ENCODE measurements around the gene LENG8. TPM values are rescaled to one million over a fixed set of nuclear protein-coding genes. Genes with fewer than 3 reads are reported as not detected.
"Not testable (repeated sequence)": the region's sequence is repeated elsewhere in the genome, so short reads cannot be mapped to it uniquely, and the experiment has no call there.

LENG8 gene
- total and polyA plus RNA-seq, 4 donors, result 6.9 to 46.7 (median 18.7) TPM

GRCh38 chr19:54507824-54508223 lies 58.8 kb downstream of the LENG8 start:
- H3K4me3 ChIP-seq (ENCODE audit: low read depth in 1 of 3, low read length in 3 of 3), result no peak overlapping the region
- H3K9me3 ChIP-seq (ENCODE audit: control insufficient read depth in 4 of 4, low read length in 3 of 4), result no peaks in the 10 kb centered on the region
- no peak overlapping the region for H3K9ac ChIP-seq (ENCODE audit: low read depth in 1 of 2, low read length in 2 of 2)
- WGBS, result 65% methylated on average over 12 of the region's 12 CpGs
- no peak for DNase-seq (ENCODE audit: low spot score)
- TF ChIP-seq NR2F2 (IDR thresholded peaks at IDR 0.05), result no peak
- no peak for TF ChIP-seq HNF4A (conservative IDR thresholded peaks at IDR 0.05)
- TF ChIP-seq RAD21 (IDR thresholded peaks at IDR 0.05), result no peak
- TF ChIP-seq TAF1 (conservative IDR thresholded peaks at IDR 0.05), result no peak
- TF ChIP-seq SP1 (IDR thresholded peaks at IDR 0.05), result no peak
- TF ChIP-seq YY1 (IDR thresholded peaks at IDR 0.05), result no peak
- no peak for TF ChIP-seq JUND (IDR thresholded peaks at IDR 0.05)
- TF ChIP-seq EGR1 (IDR thresholded peaks at IDR 0.05; ENCODE audit: low read depth in 2 of 2), result no peak
- no peak for TF ChIP-seq GABPA (IDR thresholded peaks at IDR 0.05 in 1 of 2, conservative IDR thresholded peaks at IDR 0.05 in 1 of 2)
- TF ChIP-seq FOXA2 (IDR thresholded peaks at IDR 0.05), result no peak
- no peak for TF ChIP-seq MAX (IDR thresholded peaks at IDR 0.05)
- TF ChIP-seq ATF3 (IDR thresholded peaks at IDR 0.05), result no peak
- no peaks in the 10 kb centered on the region for H3K27me3 ChIP-seq (ENCODE audit: control insufficient read depth in 4 of 4, insufficient read depth in 4 of 4, low read length in 3 of 4)
- H3K36me3 ChIP-seq (ENCODE audit: control insufficient read depth in 4 of 4, insufficient read depth in 3 of 4, low read depth in 1 of 4, low read length in 3 of 4), result no peaks in the 10 kb centered on the region
- H3K27ac ChIP-seq (ENCODE audit: low read depth in 1 of 2, low read length in 2 of 2), result no peak overlapping the region
- H3K4me1 ChIP-seq (ENCODE audit: control insufficient read depth in 4 of 4, insufficient read depth in 4 of 4, low read length in 3 of 4), result no peaks in the 10 kb centered on the region

GRCh38 chr19:54508487-54508886 lies 59.5 kb downstream of the LENG8 start:
- H3K4me3 ChIP-seq (ENCODE audit: low read depth in 1 of 3, low read length in 3 of 3); H3K36me3 ChIP-seq (ENCODE audit: control insufficient read depth in 4 of 4, insufficient read depth in 3 of 4, low read depth in 1 of 4, low read length in 3 of 4); H3K9me3 ChIP-seq (ENCODE audit: control insufficient read depth in 4 of 4, low read length in 3 of 4); H3K27me3 ChIP-seq (ENCODE audit: control insufficient read depth in 4 of 4, insufficient read depth in 4 of 4, low read length in 3 of 4); H3K9ac ChIP-seq (ENCODE audit: low read depth in 1 of 2, low read length in 2 of 2); H3K4me1 ChIP-seq (ENCODE audit: control insufficient read depth in 4 of 4, insufficient read depth in 4 of 4, low read length in 3 of 4); H3K27ac ChIP-seq (ENCODE audit: low read depth in 1 of 2, low read length in 2 of 2); DNase-seq (ENCODE audit: low spot score): not testable (repeated sequence)
- 43% methylated on average over 2 of the region's 3 CpGs for WGBS

GRCh38 chr19:54509200-54509940 lies 60.4 kb downstream of the LENG8 start:
- H3K27ac ChIP-seq (ENCODE audit: low read depth in 1 of 2, low read length in 2 of 2); H3K9ac ChIP-seq (ENCODE audit: low read depth in 1 of 2, low read length in 2 of 2); H3K36me3 ChIP-seq (ENCODE audit: control insufficient read depth in 4 of 4, insufficient read depth in 3 of 4, low read depth in 1 of 4, low read length in 3 of 4); H3K27me3 ChIP-seq (ENCODE audit: control insufficient read depth in 4 of 4, insufficient read depth in 4 of 4, low read length in 3 of 4); DNase-seq (ENCODE audit: low spot score); H3K9me3 ChIP-seq (ENCODE audit: control insufficient read depth in 4 of 4, low read length in 3 of 4); H3K4me3 ChIP-seq (ENCODE audit: low read depth in 1 of 3, low read length in 3 of 3); H3K4me1 ChIP-seq (ENCODE audit: control insufficient read depth in 4 of 4, insufficient read depth in 4 of 4, low read length in 3 of 4): not testable (repeated sequence)
- WGBS, result 52% methylated on average over 9 of the region's 21 CpGs

Small RNA genes lying within 50 kb of the gene (small RNA-seq; reads per million reads assigned to genes)
- gene AC245884.3, result not detected

Other genes starting within 250 kb of the LENG8 start
- 1,000 to 10,000 TPM in 1 of 2 donors, 100 to 1,000 TPM in 1; 745 to 1,462 TPM for gene RPS9, start 248.3 kb upstream of the LENG8 start, total RNA-seq
- gene RPS9, start 248.3 kb upstream of the LENG8 start, polyA plus RNA-seq, result 1,000 to 10,000 TPM in 1 of 2 donors, 100 to 1,000 TPM in 1; 290 to 1,080 TPM
- gene LILRB3, start 226.2 kb upstream of the LENG8 start, total RNA-seq, result 10 to 100 TPM in 1 of 2 donors, 1 to 10 TPM in 1; 2.5 to 10.5 TPM
- 1 to 10 TPM; 2.2 to 4.2 TPM for gene LILRB3, start 226.2 kb upstream of the LENG8 start, polyA plus RNA-seq
- gene LILRA6, start 206.4 kb upstream of the LENG8 start, total RNA-seq, result 1 to 10 TPM; 1.4 to 2.8 TPM
- gene LILRA6, start 206.4 kb upstream of the LENG8 start, polyA plus RNA-seq, result 1 to 10 TPM; 1.0 to 1.9 TPM
- gene LILRB5, start 191.9 kb upstream of the LENG8 start, total RNA-seq, result 1 to 10 TPM; 5.4 to 7.1 TPM
- 10 to 100 TPM in 1 of 2 donors, 1 to 10 TPM in 1; 5.1 to 10.8 TPM for gene LILRB5, start 191.9 kb upstream of the LENG8 start, polyA plus RNA-seq
- gene LILRB2, start 168.1 kb upstream of the LENG8 start, total RNA-seq, result 1 to 10 TPM; 4.6 to 5.7 TPM
- gene LILRB2, start 168.1 kb upstream of the LENG8 start, polyA plus RNA-seq, result 1 to 10 TPM; 2.2 to 6.1 TPM
- 1 to 10 TPM; 6.4 to 8.7 TPM for gene LILRA5, start 136.0 kb upstream of the LENG8 start, total RNA-seq
- gene LILRA5, start 136.0 kb upstream of the LENG8 start, polyA plus RNA-seq, result 1 to 10 TPM in 1 of 2 donors, under 1 TPM in 1; 0.58 to 2.8 TPM
- under 1 TPM; 0.08 to 0.23 TPM for gene LILRA4, start 110.0 kb upstream of the LENG8 start, total RNA-seq
- under 1 TPM; 0.06 to 0.33 TPM for gene LILRA4, start 110.0 kb upstream of the LENG8 start, polyA plus RNA-seq
- gene LAIR1, start 84.3 kb upstream of the LENG8 start, total RNA-seq, result 10 to 100 TPM in 1 of 2 donors, 1 to 10 TPM in 1; 4.5 to 16.3 TPM
- gene LAIR1, start 84.3 kb upstream of the LENG8 start, polyA plus RNA-seq, result 1 to 10 TPM; 1.2 to 5.1 TPM
- 1 to 10 TPM in 1 of 2 donors, under 1 TPM in 1; 0.42 to 1.1 TPM for gene TTYH1, start 33.7 kb upstream of the LENG8 start, total RNA-seq
- gene TTYH1, start 33.7 kb upstream of the LENG8 start, polyA plus RNA-seq, result under 1 TPM; 0.28 to 0.79 TPM
- 1 to 10 TPM; 1.3 to 6.9 TPM for gene LENG9, start 14.6 kb downstream of the LENG8 start, total RNA-seq
- gene LENG9, start 14.6 kb downstream of the LENG8 start, polyA plus RNA-seq, result 1 to 10 TPM in 1 of 2 donors, under 1 TPM in 1; 0.19 to 2.6 TPM
- gene CDC42EP5, start 24.1 kb downstream of the LENG8 start, total RNA-seq, result under 1 TPM; 0.28 to 0.84 TPM
- gene CDC42EP5, start 24.1 kb downstream of the LENG8 start, polyA plus RNA-seq, result 1 to 10 TPM in 1 of 2 donors, not detected in 1; 2.2 TPM
- gene LAIR2, start 53.6 kb downstream of the LENG8 start, total RNA-seq, result under 1 TPM in 1 of 2 donors, not detected in 1; 0.19 TPM
- under 1 TPM in 1 of 2 donors, not detected in 1; 0.24 TPM for gene LAIR2, start 53.6 kb downstream of the LENG8 start, polyA plus RNA-seq
- 1 to 10 TPM; 3.1 to 8.2 TPM for gene LILRA2, start 124.6 kb downstream of the LENG8 start, total RNA-seq
- 1 to 10 TPM; 1.3 to 5.2 TPM for gene LILRA2, start 124.6 kb downstream of the LENG8 start, polyA plus RNA-seq
- 1 to 10 TPM; 1.4 to 2.1 TPM for gene LILRA1, start 144.4 kb downstream of the LENG8 start, total RNA-seq
- gene LILRA1, start 144.4 kb downstream of the LENG8 start, polyA plus RNA-seq, result 1 to 10 TPM in 1 of 2 donors, under 1 TPM in 1; 0.43 to 1.1 TPM
- 10 to 100 TPM in 1 of 2 donors, 1 to 10 TPM in 1; 5.1 to 10.6 TPM for gene LILRB1, start 181.3 kb downstream of the LENG8 start, total RNA-seq
- gene LILRB1, start 181.3 kb downstream of the LENG8 start, polyA plus RNA-seq, result 1 to 10 TPM; 1.3 to 4.6 TPM
- gene LILRB4, start 213.8 kb downstream of the LENG8 start, total RNA-seq, result 1 to 10 TPM; 2.6 to 5.0 TPM
- gene LILRB4, start 213.8 kb downstream of the LENG8 start, polyA plus RNA-seq, result 1 to 10 TPM; 1.9 to 4.2 TPM